Heart left ventricle (tissue), 16 donors: ENCODE measurements around the gene ITGB8. TPM values are rescaled to one million over a fixed set of nuclear protein-coding genes. Genes with fewer than 3 reads are reported as not detected.
"Not testable (repeated sequence)": the region's sequence is repeated elsewhere in the genome, so short reads cannot be mapped to it uniquely, and the experiment has no call there.

Experiments used
- ATAC-seq, 4 donors: fragments of 200-7000 bp; cut with Tn5 transposase; one replicate each; pipeline ENCODE4 v1.9.1; 2020 to 2022; ENCODE audit warnings: moderate library complexity in 4 of 4, mild to moderate bottlenecking in 3 of 4, moderate number of reproducible peaks in 1 of 4
- DNase-seq, 5 donors: peaks; one replicate each; pipeline ENCODE4 v3.0.0-alpha.2; 2020
- H3K27ac ChIP-seq, 12 donors: fragments of 200-600 bp; sonication (generic) in 4 of 12; one replicate each; pipeline versions ENCODE4 v1.5.0 to v1.8.0; 2016 to 2022; ENCODE audit warnings: mild to moderate bottlenecking in 2 of 12
- H3K27me3 ChIP-seq, 9 donors: fragments of 200-600 bp; sonication (generic) in 2 of 9; one replicate each; pipeline versions ENCODE4 v1.5.1 to v1.8.0; 2016 to 2022; ENCODE audit warnings: mild to moderate bottlenecking in 3 of 9
- H3K36me3 ChIP-seq, 9 donors: fragments of 200-600 bp; sonication (generic) in 2 of 9; one replicate each; pipeline versions ENCODE4 v1.5.0 to v1.8.0; 2018 to 2022; ENCODE audit warnings: mild to moderate bottlenecking in 2 of 9
- H3K4me1 ChIP-seq, 12 donors: fragments of 200-600 bp; sonication (generic) in 4 of 12; one replicate each; pipeline versions ENCODE4 v1.5.0 to v1.8.0; 2016 to 2022; ENCODE audit warnings: mild to moderate bottlenecking in 3 of 12
- H3K4me3 ChIP-seq, 12 donors: fragments of 200-600 bp; sonication (generic) in 4 of 12; one replicate each; pipeline versions ENCODE4 v1.5.0 to v1.8.0; 2017 to 2022; ENCODE audit warnings: mild to moderate bottlenecking in 9 of 12, moderate library complexity in 4 of 12
- H3K9me3 ChIP-seq, 12 donors: fragments of 200-600 bp; sonication (generic) in 4 of 12; one replicate each; pipeline versions ENCODE4 v1.5.0 to v1.8.0; 2016 to 2022; ENCODE audit warnings: mild to moderate bottlenecking in 1 of 12
- POLR2A ChIP-seq, 2 donors: fragments of 450-650 bp; IDR thresholded peaks; one replicate each; pipeline ENCODE4 v1.6.1; 2017; ENCODE audit warnings: antibody characterized with exemption in 2 of 2, mild to moderate bottlenecking in 2 of 2, moderate library complexity in 2 of 2
- WGBS, 4 donors: extraction: QIAGEN DNeasy Blood & Tissue Kit in 2 of 4; methylation state at CpG; one replicate each; pipeline versions ENCODE4 v1.1.5 to v1.1.7; 2013 to 2018; 5-methylcytosine and 5-hydroxymethylcytosine counted together
- intact Hi-C, 10 donors: fragments of 100-400 bp; cut with DNase I; formaldehyde crosslinking; loops; one replicate each; pipeline versions ENCODE4 v1.11.1 to v1.14.2; 2022
- polyA plus RNA-seq, 2 donors: library from polyadenylated mRNA; stranded (reverse); fragments of 200-250 nt; gene quantifications; one replicate each; pipeline ENCODE4 v1.2.3, GENCODE V29; 2013
- total RNA-seq, 9 donors: library from RNA; depleted of rRNA in 2 of 9; stranded (reverse); fragments of >200 nt in 2 of 9; fragmentation: NEBNext Ultra II Directional in 3 of 9; extraction: Animal tissue kit (Norgen Biotek cat#: 25700) in 3 of 9; gene quantifications; one replicate each; pipeline versions ENCODE4 v1.1.0 to v1.2.4, GENCODE V29; 2016 to 2023
- TF ChIP-seq, protein P1 (sequence below), 12 donors: fragments of 200-600 bp; sonication (generic) in 4 of 12; IDR thresholded peaks; one replicate each; pipeline versions ENCODE4 v1.5.0 to v1.8.0; 2018 to 2022; ENCODE audit warnings: antibody characterized with exemption in 12 of 12, mild to moderate bottlenecking in 5 of 12
- donor health status: ischemic (EF 13 %, LVEDD 7.1; RV severe dilation, severe dysfunction).
- donor health status: healthy with polysubstance abuse.
- donor health status: DM: no; HTN: yes; CAD: no.
- donor health status: DM: no; HTN: no; CAD: no.
- donor health status: ischemic (EF 25% LVEDD 6.9; RV normal size, moderate dysfunction).
- donor health status: ischemic (EF 25% LVEDD 5.7; RV mildly dilated, moderate dysfunction).
- donor health status: healthy.
- donor health status: DM: yes; HTN: yes; CAD: no.
- donor health status: ischemic (EF 35%, LVEDD 5.7; RV mildly dilated, moderate dysfunction).
- donor health status: nonischemic (EF 11% LVEDD 7.7; RV severe dilation, severe dysfunction).
- donor health status: DM: yes; HTN: yes; CAD: no.
- donor health status: PGD.
- donor health status: ischemic (EF 29% LVEDD 5.4; RV normal size, mild dysfunction).
- donor health status: nonischemic (EF 23%, LVEDD 6.1; RV moderate dilation, normal function).

ITGB8 gene
- total and polyA plus RNA-seq, 11 donors = 0.61 to 16.0 (median 2.1) TPM

DNA sequence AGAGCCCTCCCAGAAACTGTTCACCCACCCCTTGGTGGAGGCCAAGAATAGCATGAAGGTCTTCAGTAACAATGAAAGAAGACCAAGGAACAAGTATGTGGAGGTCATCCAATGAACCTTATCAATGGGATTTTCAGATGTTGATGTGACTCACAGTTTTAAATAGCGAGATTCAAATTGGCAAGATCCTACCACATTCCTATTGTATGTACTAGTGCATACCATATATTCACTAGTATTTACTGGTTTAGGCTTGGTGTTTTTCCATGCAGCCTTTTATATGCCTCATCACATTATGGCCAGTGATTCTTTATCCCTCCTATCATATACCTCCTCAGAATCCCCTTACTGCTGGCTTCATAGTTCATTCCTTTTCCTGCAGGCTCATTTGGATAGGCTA lies 54.4 kb downstream of the ITGB8 start:
- H3K27me3 ChIP-seq = no peaks in the 10 kb centered on the region
- no peak for ATAC-seq
- peaks cover 0 to 10% (median 0%) of the 10 kb centered on the region in 9 donors for H3K36me3 ChIP-seq
- 33 to 39% (median 36%) methylated on average over 1 of the region's 1 CpG for whole genome bisulfite sequencing, 4 donors
- no peak overlapping the region for H3K4me3 ChIP-seq
- peaks cover 0 to 4% (median 0%) of the 10 kb centered on the region in 12 donors for H3K4me1 ChIP-seq
- no peak for DNase-seq
- intact Hi-C loops = no loop called here
- no peaks in the 10 kb centered on the region for H3K9me3 ChIP-seq
- TF ChIP-seq, protein P1, sequence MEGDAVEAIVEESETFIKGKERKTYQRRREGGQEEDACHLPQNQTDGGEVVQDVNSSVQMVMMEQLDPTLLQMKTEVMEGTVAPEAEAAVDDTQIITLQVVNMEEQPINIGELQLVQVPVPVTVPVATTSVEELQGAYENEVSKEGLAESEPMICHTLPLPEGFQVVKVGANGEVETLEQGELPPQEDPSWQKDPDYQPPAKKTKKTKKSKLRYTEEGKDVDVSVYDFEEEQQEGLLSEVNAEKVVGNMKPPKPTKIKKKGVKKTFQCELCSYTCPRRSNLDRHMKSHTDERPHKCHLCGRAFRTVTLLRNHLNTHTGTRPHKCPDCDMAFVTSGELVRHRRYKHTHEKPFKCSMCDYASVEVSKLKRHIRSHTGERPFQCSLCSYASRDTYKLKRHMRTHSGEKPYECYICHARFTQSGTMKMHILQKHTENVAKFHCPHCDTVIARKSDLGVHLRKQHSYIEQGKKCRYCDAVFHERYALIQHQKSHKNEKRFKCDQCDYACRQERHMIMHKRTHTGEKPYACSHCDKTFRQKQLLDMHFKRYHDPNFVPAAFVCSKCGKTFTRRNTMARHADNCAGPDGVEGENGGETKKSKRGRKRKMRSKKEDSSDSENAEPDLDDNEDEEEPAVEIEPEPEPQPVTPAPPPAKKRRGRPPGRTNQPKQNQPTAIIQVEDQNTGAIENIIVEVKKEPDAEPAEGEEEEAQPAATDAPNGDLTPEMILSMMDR (IDR thresholded peaks at IDR 0.05) = no peak
- no peak for TF ChIP-seq POLR2A (IDR thresholded peaks at IDR 0.05)
- no peak overlapping the region for H3K27ac ChIP-seq

- WGBS, 4 donors = 49 to 69% (median 56%) methylated on average over 1 of the region's 1 CpG
- no peak overlapping the region for H3K27ac ChIP-seq
- DNase-seq (no peak), ATAC-seq (no peak)
- peaks cover 0 to 4% (median 0%) of the 10 kb centered on the region in 12 donors for H3K4me1 ChIP-seq
- no peaks in the 10 kb centered on the region for H3K9me3 ChIP-seq
- H3K4me3 ChIP-seq = no peak overlapping the region
- TF ChIP-seq POLR2A (IDR thresholded peaks at IDR 0.05) = no peak
- TF ChIP-seq, protein P1 (IDR thresholded peaks at IDR 0.05) = no peak
- H3K36me3 ChIP-seq = peaks cover 0 to 18% (median 0%) of the 10 kb centered on the region in 9 donors
- intact Hi-C loops = no loop called here
- H3K27me3 ChIP-seq = no peaks in the 10 kb centered on the region
These were observed 57.4 kb downstream of the ITGB8 start for GRCh38 chr7:20388084-20388483.

DNA sequence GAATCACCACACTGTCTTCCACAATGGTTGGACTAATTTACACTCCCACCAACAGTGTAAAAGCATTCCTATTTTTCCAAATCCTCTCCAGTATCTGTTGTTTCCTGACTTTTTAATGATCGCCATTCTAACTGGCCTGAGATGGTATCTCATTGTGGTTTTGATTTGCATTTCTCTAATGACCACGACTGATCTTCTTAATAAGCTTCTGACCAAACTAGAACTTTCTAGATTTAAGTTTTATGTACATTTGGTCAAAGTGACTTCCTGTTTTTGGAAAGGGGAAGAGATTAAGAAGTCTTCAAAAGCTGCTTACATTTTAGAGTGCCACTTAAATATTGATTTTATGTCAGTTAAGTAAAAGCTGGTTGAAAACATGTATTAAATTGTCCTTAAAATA lies 58.5 kb downstream of the ITGB8 start:
- ATAC-seq, DNase-seq, H3K9me3 ChIP-seq, H3K4me1 ChIP-seq, intact Hi-C loops, H3K27me3 ChIP-seq, H3K4me3 ChIP-seq, H3K27ac ChIP-seq: not testable (repeated sequence)
- H3K36me3 ChIP-seq = peaks cover 0 to 17% (median 0%) of the 10 kb centered on the region in 9 donors
- WGBS, 4 donors = 76 to 89% (median 79%) methylated on average over 2 of the region's 2 CpGs

- TF ChIP-seq POLR2A (IDR thresholded peaks at IDR 0.05) = no peak
- TF ChIP-seq, protein P1 (IDR thresholded peaks at IDR 0.05) = no peak
- H3K27me3 ChIP-seq = no peaks in the 10 kb centered on the region
- intact Hi-C loops = no loop called here
- WGBS, 4 donors = 79 to 84% (median 80%) methylated on average over 2 of the region's 2 CpGs
- no peaks in the 10 kb centered on the region for H3K9me3 ChIP-seq
- peaks cover 0 to 28% (median 0%) of the 10 kb centered on the region in 9 donors for H3K36me3 ChIP-seq
- ATAC-seq = no peak
- no peak overlapping the region for H3K4me3 ChIP-seq
- no peak overlapping the region for H3K27ac ChIP-seq
- DNase-seq = no peak
- peaks cover 0 to 4% (median 0%) of the 10 kb centered on the region in 12 donors for H3K4me1 ChIP-seq
These were observed 62.4 kb downstream of the ITGB8 start for GRCh38 chr7:20393021-20393610.

- Histone ChIP-seq H3K27ac (no peak overlapping the region), H3K4me1 (peaks cover 0 to 4% (median 0%) of the 10 kb centered on the region in 12 donors), H3K36me3 (peaks cover 0 to 28% (median 0%) of the 10 kb centered on the region in 9 donors), H3K4me3 (no peak overlapping the region), H3K9me3 (no peaks in the 10 kb centered on the region), H3K27me3 (no peaks in the 10 kb centered on the region)
- ATAC-seq = no peak
- TF ChIP-seq, protein P1 (IDR thresholded peaks at IDR 0.05) = no peak
- no peak for TF ChIP-seq POLR2A (IDR thresholded peaks at IDR 0.05)
- DNase-seq = no peak
- WGBS, 4 donors = 77 to 85% (median 82%) methylated on average over 2 of the region's 2 CpGs
- intact Hi-C loops = no loop called here
These were observed 62.9 kb downstream of the ITGB8 start for GRCh38 chr7:20393616-20394015.
